H7 (cell line): ENCODE results near the gene NOS2. TPM values are rescaled to one million over a fixed set of nuclear protein-coding genes. Genes with fewer than 3 reads are reported as not detected.
"Not testable (repeated sequence)": the region's sequence is repeated elsewhere in the genome, so short reads cannot be mapped to it uniquely, and the experiment has no call there.

Experiments
- DNase-seq: peaks from one replicate; pipeline ENCODE4 v3.0.0; 2012
- H3K27me3 ChIP-seq: 2 replicates; pipeline ENCODE4 v1.6.0; 2011; ENCODE audit warnings: mild to moderate bottlenecking, low read length; ENCODE audit not compliant: control insufficient read depth, insufficient read depth
- H3K36me3 ChIP-seq: replicated peaks from 2 replicates; pipeline ENCODE4 v1.5.1; 2011; ENCODE audit warnings: low read length; ENCODE audit not compliant: control insufficient read depth, insufficient read depth
- H3K4me3 ChIP-seq: 2 replicates; pipeline ENCODE4 v1.5.1; 2011; ENCODE audit warnings: low read depth, mild to moderate bottlenecking, control low read depth, low read length, moderate library complexity; ENCODE audit not compliant: insufficient read depth
- total RNA-seq: library from RNA; depleted of rRNA; stranded (reverse); fragments of >200 nt; shearing (Covaris generic); gene quantifications from 2 replicates; pipeline ENCODE4 v1.2.3, GENCODE V29; 2014

The NOS2 gene
- total RNA-seq, 1 experiment from 2014 or later = 1.6 TPM

DNA sequence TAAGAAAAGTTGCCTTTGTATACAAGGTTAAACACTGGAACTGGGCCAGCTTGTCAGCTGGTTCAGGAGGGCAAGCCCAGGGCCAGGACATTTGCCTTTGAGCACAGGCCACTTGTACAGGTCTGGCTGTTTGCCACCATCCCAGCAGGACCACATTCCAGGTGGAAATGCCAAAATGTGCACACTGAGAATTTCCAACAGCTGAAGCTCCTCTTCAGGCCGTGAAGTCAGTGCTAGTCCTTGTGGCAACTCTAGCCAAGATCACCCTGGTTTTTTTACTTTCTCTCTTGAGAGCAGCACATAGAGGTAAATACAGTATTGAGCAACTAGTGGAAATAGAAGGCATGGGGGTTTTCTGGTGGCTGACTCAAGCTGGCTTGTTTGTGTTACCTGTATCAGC is 29.6 kb upstream of the NOS2 start:
- H3K36me3 ChIP-seq, DNase-seq, H3K4me3 ChIP-seq, H3K27me3 ChIP-seq: not testable (repeated sequence)

DNA sequence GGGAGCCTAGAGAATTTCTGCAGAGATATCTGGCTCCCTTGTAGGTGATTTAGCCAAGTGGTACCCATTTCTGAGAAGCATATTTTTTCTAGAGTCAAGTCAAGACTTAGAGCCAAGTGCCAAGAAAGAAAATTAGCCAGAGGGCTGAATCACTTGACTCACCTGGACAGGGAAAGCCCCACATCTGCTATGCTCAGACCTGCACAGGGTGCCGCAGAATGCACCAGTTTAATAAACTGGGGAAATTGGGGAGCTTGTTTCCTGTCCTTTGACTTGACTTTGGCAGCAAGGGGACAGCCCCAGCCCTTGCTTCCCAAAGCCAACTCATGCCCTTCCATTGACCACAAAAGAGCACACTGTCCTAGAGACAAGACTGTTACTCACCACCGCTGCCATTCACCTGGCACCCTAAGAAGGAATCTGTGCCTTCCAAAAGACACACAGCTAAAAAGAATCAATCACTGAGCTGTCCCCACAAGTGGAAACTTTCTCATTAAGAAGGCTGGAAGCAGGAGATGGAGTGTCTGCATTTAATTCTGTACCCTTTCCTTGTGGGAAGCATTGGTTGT is 28.9 kb upstream of the NOS2 start:
- not testable (repeated sequence) for DNase-seq, H3K4me3 ChIP-seq, H3K36me3 ChIP-seq, H3K27me3 ChIP-seq

DNA sequence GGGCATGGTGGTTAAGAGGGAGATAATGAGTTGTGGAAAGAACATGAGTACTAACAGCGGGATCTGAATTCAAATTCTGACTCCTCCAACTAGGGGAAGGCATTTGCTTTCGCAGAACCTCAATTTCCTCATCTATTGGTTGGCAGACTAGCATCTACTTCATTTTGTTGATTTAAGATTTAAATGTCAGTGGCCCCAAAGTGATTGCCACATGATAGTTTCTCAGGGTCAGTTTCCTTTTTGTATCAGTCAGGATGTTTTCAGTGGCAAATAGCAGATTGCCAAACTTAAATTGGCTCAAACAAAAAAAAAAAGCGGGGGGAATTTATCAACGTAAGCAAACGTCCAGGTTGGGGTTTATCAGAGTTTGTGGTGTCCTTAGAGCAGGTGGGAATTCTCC is 25.1 kb upstream of the NOS2 start:
- no peak for DNase-seq
- no peaks in the 10 kb centered on the region for H3K36me3 ChIP-seq
- no peaks in the 10 kb centered on the region for H3K27me3 ChIP-seq
- H3K4me3 ChIP-seq = no peak overlapping the region

DNA sequence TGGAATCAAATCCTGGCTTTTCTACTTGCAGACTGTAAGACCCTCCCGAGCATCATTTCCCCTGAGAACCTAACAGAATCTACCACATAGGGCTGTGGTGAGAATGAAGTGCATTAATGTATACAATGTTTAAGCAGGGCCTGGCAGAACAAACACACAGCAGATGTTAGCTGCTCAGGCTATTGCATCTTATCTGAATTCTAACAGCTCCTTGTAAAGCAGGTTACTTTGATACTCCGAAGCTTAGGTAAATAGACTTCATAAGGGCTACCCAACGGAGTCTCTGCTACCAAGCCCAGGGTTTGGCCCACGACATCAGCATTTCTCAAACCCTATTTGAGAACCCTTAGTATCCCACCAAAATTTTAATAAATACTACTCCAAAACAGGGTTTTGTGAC is 24.4 kb upstream of the NOS2 start:
- Histone ChIP-seq H3K27me3 (no peaks in the 10 kb centered on the region), H3K4me3 (no peak overlapping the region), H3K36me3 (no peaks in the 10 kb centered on the region)
- no peak for DNase-seq

DNA sequence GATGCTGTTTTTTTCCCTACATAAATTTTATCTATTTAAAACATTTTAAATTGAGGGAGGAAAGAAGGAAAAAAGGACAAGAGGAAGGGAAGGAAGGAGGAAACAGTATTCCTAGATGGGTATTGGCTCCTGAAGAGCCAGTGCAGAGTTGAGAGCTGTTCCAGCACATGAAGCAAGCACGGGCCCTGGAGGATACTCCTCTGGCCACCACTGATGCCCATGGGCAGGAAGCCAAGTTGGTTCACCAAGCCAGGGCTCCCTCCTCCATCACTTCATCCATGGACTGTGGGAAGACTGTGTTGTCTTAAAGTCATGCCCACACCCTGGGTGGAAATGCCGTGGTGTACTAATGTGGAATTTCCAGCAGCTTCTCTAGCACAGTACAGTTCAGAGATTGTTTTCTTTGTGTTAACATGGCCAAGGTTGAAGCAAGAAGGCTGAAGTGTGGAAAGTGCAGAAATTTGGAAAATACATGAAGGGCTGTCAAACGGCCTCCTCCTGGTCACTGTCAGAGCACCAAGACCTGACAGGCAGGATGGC is 23.9 kb upstream of the NOS2 start:
- Histone ChIP-seq H3K36me3 (no peaks in the 10 kb centered on the region), H3K27me3 (no peaks in the 10 kb centered on the region), H3K4me3 (no peak overlapping the region)
- DNase-seq = no peak

DNA sequence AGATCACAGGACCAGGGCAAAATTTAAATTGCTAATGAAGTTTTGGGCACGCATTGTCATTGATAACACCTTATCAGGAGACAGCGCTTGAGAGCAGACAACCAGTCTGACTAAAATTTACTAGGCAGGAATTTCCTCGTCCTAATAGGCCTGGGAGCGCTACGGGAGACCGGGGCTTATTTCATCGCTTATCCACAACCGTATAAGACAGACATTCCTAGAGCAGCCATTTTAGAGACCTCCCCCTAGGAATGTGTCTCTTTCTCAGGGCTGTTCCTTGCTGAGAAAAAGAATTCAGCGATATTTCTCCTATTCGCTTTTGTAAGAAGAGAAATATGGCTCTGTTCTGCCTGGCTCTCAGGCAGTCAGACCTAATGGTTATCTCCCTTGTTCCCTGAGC is 21.8 kb upstream of the NOS2 start:
- H3K4me3 ChIP-seq, H3K36me3 ChIP-seq, DNase-seq, H3K27me3 ChIP-seq: not testable (repeated sequence)

DNA sequence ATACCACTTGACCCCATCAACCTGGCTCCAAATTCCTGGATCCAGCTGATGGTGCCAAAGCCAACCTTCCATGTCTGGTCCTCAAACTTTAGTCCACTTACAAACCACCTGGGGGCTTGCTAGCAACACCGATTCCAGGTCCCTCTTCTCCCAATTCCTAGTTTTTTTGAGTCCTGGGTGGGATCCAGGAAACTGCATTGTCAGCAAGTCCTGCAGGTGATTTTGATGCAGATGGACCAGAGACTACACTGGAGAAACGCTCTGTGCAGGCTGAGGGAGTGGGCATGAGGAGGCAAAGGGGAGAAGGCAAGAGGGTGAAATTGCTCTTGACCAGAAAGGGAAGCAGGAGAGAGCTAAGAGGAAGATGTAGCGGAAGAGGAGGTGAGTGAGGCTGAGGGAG is 21.0 kb upstream of the NOS2 start:
- Histone ChIP-seq H3K36me3 (no peaks in the 10 kb centered on the region), H3K27me3 (no peaks in the 10 kb centered on the region), H3K4me3 (no peak overlapping the region)
- DNase-seq = no peak

DNA sequence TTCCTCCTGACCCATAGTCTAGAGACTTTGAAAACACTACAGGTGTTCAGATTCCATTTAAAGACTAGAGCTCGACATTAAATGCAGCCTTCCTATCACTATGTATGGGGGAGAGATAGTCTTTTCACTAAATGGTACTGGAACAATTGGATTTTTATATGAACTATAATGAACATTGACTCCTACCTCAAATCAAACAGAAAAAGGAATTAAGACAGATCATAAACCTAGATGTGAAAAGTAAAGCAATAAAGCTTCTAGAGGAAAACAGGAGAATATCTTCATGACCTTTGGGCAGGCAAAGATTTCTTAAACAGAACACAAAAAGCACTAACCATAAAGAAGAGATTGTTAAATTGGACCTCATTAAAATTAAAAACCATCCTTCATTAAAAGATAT is 18.8 kb upstream of the NOS2 start:
- H3K27me3 ChIP-seq = no peaks in the 10 kb centered on the region
- no peak for DNase-seq
- H3K4me3 ChIP-seq = no peak overlapping the region
- H3K36me3 ChIP-seq = no peaks in the 10 kb centered on the region

DNA sequence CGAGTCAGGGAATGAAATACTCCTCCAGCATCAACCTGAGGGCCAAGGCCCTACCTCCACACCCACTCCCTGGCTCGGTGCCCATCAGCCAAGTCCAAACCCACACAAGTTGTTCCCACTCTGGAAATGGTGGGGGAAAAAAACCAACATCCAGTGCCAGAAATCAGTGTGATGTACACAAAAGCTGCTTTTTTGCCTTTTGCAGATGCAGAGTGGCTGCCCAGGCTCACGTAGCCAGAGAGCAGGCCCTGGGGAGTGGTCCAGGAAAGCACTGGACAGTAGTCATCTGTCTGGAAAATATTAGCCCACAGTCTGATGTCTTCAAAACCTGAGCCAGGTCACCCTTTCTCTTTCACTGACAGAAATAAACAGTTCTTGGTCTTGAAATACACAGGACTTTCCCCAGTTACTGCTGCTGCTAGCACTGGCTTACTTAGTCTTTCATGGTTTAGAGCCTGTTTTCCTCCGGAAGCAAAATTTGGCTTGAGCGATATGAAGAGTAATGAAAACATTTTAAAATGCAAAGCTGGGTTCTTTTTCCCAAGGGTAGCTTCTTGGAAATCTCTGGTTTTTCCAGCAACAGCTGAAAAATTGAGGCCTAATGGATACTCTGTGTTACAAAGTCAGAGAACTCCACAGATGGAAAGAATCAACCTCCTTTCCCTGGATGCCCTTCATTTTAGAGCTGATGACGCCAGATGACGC is 18.2 kb upstream of the NOS2 start:
- Histone ChIP-seq H3K36me3 (no peaks in the 10 kb centered on the region), H3K4me3 (no peak overlapping the region), H3K27me3 (no peaks in the 10 kb centered on the region)
- DNase-seq = no peak

DNA sequence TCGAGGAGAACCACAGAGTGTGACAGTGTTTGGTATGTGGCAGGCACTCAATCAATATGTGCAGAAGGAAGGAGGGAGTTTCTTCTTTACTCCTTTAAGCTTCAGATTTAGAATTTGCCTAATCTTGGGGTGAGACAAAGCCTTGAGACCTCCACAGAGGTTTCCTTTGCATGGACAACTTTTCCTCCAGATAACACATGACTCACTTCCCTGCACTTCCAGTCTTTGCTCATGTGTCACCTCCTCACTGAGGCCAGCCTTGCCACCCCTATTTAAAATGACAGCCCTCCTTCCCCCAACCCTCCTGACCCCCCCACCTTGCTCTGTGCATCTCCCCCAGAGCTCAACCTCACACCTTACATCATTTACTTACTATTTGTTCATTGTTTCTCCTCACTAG is 17.4 kb upstream of the NOS2 start:
- Histone ChIP-seq H3K36me3 (no peaks in the 10 kb centered on the region), H3K27me3 (no peaks in the 10 kb centered on the region), H3K4me3 (no peak overlapping the region)
- DNase-seq = no peak

DNA sequence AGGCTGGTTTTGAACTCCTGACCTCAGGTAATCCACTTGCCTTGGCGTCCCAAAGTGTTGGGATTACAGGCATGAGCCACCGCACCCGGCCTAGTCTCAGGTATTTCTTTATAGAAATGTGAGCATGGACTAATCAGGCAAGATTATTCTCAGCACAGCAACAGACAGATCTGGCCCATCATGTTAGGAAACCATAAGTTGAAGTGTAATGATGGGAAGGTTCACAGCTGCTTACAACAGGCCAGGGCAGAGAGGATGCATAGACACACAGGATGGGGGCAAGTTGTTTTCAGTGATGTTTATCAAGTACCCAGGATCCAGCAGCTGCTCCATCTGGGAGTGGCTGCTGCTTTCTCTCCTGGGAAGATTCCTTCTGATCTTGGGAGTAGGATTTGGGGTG is 16.6 kb upstream of the NOS2 start:
- Histone ChIP-seq H3K27me3 (no peaks in the 10 kb centered on the region), H3K36me3 (no peaks in the 10 kb centered on the region), H3K4me3 (no peak overlapping the region)
- DNase-seq = no peak

DNA sequence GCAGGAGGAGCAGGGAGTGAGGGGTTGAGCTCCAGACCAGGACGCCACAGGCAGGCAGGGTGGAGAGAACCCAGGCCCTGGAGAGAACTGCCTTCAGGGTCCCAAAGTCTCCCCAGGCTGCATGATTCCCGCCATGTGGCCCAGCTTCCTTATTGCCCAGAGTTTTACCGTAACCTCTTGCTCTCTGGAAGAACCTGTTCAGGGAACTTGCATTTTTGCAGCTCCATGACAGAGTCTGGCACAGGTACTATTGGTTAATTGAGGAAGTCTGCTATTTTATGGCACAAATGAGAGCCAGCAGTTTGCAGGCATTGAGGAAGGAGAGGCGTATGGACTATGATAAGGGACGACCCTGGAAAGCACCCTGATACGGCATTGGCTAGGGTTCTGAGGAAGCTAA is 11.6 kb upstream of the NOS2 start:
- H3K4me3 ChIP-seq = no peak overlapping the region
- DNase-seq = no peak
- H3K27me3 ChIP-seq = no peaks in the 10 kb centered on the region
- H3K36me3 ChIP-seq = no peaks in the 10 kb centered on the region

DNA sequence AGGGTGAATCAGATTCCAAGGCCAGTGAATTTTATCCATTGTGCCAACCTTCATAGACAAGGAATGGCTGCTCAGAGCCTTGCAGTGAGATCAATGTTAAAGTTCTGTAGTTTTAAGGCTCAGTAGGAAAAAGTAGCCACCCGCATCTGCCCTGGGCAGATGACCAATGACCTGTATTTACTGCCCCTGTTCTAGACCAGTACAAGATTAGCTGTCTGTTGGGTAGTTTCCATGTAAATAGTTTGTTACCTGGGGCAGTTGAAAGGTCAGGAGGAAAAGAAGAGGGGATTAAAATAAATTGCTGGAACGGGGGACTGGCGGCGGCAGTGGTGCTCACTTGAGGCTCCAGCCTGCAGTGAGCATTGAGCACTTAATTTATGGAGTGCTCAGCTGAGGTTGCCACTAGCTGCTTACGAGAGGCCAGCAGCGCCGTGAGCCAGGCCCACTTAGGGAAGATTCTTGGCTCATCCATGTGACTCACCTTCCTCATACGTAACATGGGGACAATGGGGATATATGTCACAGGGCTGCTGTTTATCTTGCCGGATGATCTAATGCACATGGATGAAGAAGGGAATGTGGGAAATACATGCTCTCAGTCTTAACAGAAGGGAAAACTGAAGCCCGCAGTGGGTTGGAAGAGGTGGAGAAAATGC is 10.7 kb upstream of the NOS2 start:
- no peak for DNase-seq
- no peaks in the 10 kb centered on the region for H3K27me3 ChIP-seq
- no peaks in the 10 kb centered on the region for H3K36me3 ChIP-seq
- no peak overlapping the region for H3K4me3 ChIP-seq

DNA sequence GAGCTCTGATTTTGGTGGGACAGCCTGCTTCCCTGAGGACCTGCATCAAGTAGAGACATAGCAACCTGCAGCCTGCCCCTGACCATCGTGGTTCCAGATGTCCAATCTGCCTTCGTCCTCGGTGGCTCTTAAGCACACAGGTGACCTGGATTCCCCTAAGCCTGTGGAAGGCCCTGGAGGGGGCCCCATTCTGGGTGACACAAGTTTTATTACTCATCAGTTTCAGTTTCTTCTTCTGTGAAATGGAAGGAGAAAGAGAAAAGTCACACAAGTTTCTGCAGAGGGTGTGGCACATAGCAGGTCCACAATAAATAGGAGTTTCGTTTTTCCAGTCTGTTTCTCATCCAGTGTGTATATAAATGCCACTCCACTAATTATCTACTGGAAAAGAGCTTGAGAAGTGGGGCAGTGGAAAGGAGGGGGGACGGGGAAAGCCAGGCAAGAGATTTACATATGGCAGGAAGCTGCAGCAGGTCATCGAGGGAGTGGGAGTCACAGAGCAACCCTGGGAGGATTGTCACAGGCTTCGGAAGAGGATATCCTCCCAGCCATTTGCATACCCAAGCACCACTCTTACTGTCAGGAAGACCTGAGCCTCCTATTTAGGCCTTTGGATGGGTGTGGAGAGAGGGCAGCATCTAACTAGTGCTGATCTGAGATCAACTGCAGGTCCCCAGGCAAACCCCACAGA is 10.0 kb upstream of the NOS2 start:
- Histone ChIP-seq H3K36me3 (no peaks in the 10 kb centered on the region), H3K27me3 (no peaks in the 10 kb centered on the region)
- DNase-seq = no peak

DNA sequence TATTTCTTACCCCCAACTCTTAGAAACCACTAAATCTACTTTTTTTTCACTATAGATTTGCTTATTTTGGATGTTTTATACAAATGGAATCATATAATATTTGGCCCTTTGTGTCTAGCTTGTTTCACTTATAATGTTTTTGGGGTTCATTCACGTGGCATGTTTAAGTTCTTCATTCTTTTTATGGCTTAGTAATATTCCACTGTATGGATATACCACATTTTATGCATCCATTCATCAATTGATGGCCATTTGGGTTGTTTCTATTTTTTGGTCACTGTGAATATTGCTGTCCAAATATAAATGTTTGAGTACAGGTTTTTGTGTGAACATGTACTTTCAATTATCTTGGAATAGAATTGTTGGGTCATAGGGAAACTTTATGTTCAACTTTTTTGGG is 9.2 kb upstream of the NOS2 start:
- DNase-seq = no peak
- Histone ChIP-seq H3K27me3 (no peaks in the 10 kb centered on the region), H3K4me3 (no peak overlapping the region), H3K36me3 (no peaks in the 10 kb centered on the region)

More for the DNA sequence above, 10.0 kb upstream of the NOS2 start:
- H3K4me3 ChIP-seq = no peak overlapping the region
